Osteocyte (in vitro differentiated cells): Measurements from ENCODE around the gene DPPA4. TPM values are rescaled to one million over a fixed set of nuclear protein-coding genes. Genes with fewer than 3 reads are reported as not detected.

Experiments used
- DNase-seq: peaks from one replicate; pipeline ENCODE4 v3.0.0; 2021; ENCODE audit warnings: mixed read lengths; ENCODE audit not compliant: unreplicated experiment; ENCODE audit errors: extremely low spot score
- H3K27ac Mint-ChIP-seq: one replicate; pipeline ENCODE4 v1.8.0; 2021; ENCODE audit warnings: mild to moderate bottlenecking, mixed read lengths; ENCODE audit not compliant: unreplicated experiment
- H3K27me3 Mint-ChIP-seq: one replicate; pipeline ENCODE4 v1.8.0; 2021; ENCODE audit warnings: mixed read lengths; ENCODE audit not compliant: unreplicated experiment
- H3K36me3 Mint-ChIP-seq: one replicate; pipeline ENCODE4 v1.8.0; 2021; ENCODE audit warnings: mixed read lengths; ENCODE audit not compliant: unreplicated experiment
- H3K4me1 Mint-ChIP-seq: one replicate; pipeline ENCODE4 v1.8.0; 2021; ENCODE audit warnings: mixed read lengths; ENCODE audit not compliant: unreplicated experiment
- H3K4me3 Mint-ChIP-seq: one replicate; pipeline ENCODE4 v1.8.0; 2021; ENCODE audit warnings: mild to moderate bottlenecking, moderate library complexity, mixed read lengths; ENCODE audit not compliant: unreplicated experiment
- H3K9me3 Mint-ChIP-seq: one replicate; pipeline ENCODE4 v1.8.0; 2021; ENCODE audit warnings: mixed read lengths; ENCODE audit not compliant: unreplicated experiment
- CTCF ChIP-seq: fragments of 200-600 bp; sonication (generic); IDR thresholded peaks from 2 replicates; pipeline ENCODE4 v1.5.0; 2021; ENCODE audit warnings: antibody characterized with exemption, mild to moderate bottlenecking, moderate library complexity
- total RNA-seq: library from RNA; stranded (reverse); gene quantifications from 2 replicates; pipeline ENCODE4 v1.2.1, GENCODE V29; 2021

Gene DPPA4
- total RNA-seq, 1 donor from 2014 or later = 0.75 TPM

GRCh38 chr3:109373933-109374332 is 36.6 kb upstream of the DPPA4 start:
- Mint-ChIP-seq H3K27ac (no peak overlapping the region), H3K36me3 (no peaks in the 10 kb centered on the region), H3K4me3 (no peak overlapping the region), H3K4me1 (no peaks in the 10 kb centered on the region), H3K9me3 (peaks cover 3% of the 10 kb centered on the region), H3K27me3 (no peaks in the 10 kb centered on the region)
- no peak for DNase-seq
- no peak for TF ChIP-seq CTCF

- no peak for TF ChIP-seq CTCF
- no peak for DNase-seq
- Mint-ChIP-seq H3K9me3 (peaks cover 3% of the 10 kb centered on the region), H3K27me3 (no peaks in the 10 kb centered on the region), H3K27ac (no peak overlapping the region), H3K4me3 (no peak overlapping the region), H3K4me1 (no peaks in the 10 kb centered on the region), H3K36me3 (no peaks in the 10 kb centered on the region)
These were observed 35.3 kb upstream of the DPPA4 start for GRCh38 chr3:109372639-109373038.

- Mint-ChIP-seq H3K36me3 (no peaks in the 10 kb centered on the region), H3K4me1 (no peaks in the 10 kb centered on the region), H3K9me3 (no peaks in the 10 kb centered on the region), H3K27me3 (no peaks in the 10 kb centered on the region), H3K27ac (no peak overlapping the region), H3K4me3 (no peak overlapping the region)
- peak; percentile 24 for TF ChIP-seq CTCF
- DNase-seq = no peak
These were observed 32.2 kb upstream of the DPPA4 start for GRCh38 chr3:109369510-109369909.

GRCh38 chr3:109364088-109364487 is 26.7 kb upstream of the DPPA4 start:
- no peak for TF ChIP-seq CTCF
- no peaks in the 10 kb centered on the region for H3K4me1 Mint-ChIP-seq
- no peak overlapping the region for H3K4me3 Mint-ChIP-seq
- H3K27ac Mint-ChIP-seq = no peak overlapping the region
- H3K27me3 Mint-ChIP-seq = no peaks in the 10 kb centered on the region
- H3K36me3 Mint-ChIP-seq = no peaks in the 10 kb centered on the region
- DNase-seq = no peak
- no peaks in the 10 kb centered on the region for H3K9me3 Mint-ChIP-seq

GRCh38 chr3:109363634-109364033 is 26.3 kb upstream of the DPPA4 start:
- no peaks in the 10 kb centered on the region for H3K4me1 Mint-ChIP-seq
- H3K27ac Mint-ChIP-seq = no peak overlapping the region
- H3K27me3 Mint-ChIP-seq = no peaks in the 10 kb centered on the region
- H3K9me3 Mint-ChIP-seq = no peaks in the 10 kb centered on the region
- DNase-seq = no peak
- no peak for TF ChIP-seq CTCF
- no peak overlapping the region for H3K4me3 Mint-ChIP-seq
- no peaks in the 10 kb centered on the region for H3K36me3 Mint-ChIP-seq
